HCT116 (cell line): ENCODE data around the gene RABEPK. TPM values are rescaled to one million over a fixed set of nuclear protein-coding genes. Genes with fewer than 3 reads are reported as not detected.
A peak's percentile ranks its signal among the peaks of the same experiment; 100 is the strongest.

Source experiments
- ATAC-seq: fragments of 200-7000 bp; cut with Tn5 transposase; 2 replicates; pipeline ENCODE4 v1.9.1; 2020; ENCODE audit warnings: mild to moderate bottlenecking, moderate library complexity
- BruUV-seq: library from RNA; stranded (reverse); fragments of 400-500 nt; replicated peaks from 2 replicates; lab custom pipeline; 2021; lab: Mats Ljungman, UMichigan
- CTCF ChIA-PET: fragments of 300-600 bp; sonication (Branson Sonifier 250); formaldehyde crosslinking; loops from one replicate; lab custom pipeline; 2021; ENCODE audit warnings: antibody characterized with exemption; lab: Charles Lee
- POLR2A ChIA-PET: fragments of 300-600, 350-600 bp; sonication (Branson Sonifier 250); formaldehyde crosslinking; loops from one replicate; lab custom pipeline; 2021; ENCODE audit warnings: antibody characterized with exemption; lab: Charles Lee
- RAD21 ChIA-PET, 2 experiments: fragments of 300-600 bp; sonication (Branson Sonifier 250); formaldehyde crosslinking; loops; one replicate each; lab custom pipeline; 2023; ENCODE audit warnings: low total read pairs in 2 of 2; ENCODE audit not compliant: uncharacterized antibody in 2 of 2, unreplicated experiment in 2 of 2, low non-redundant PET in 1 of 2; lab: Charles Lee
- DNase-seq: peaks from one replicate; pipeline ENCODE4 v3.0.0-alpha.2; 2010; ENCODE audit warnings: low read depth, low spot score
- H2AFZ ChIP-seq: fragments of 200-600 bp; shearing (Covaris generic), sonication (generic); 2 replicates; pipeline ENCODE4 v1.6.1; 2017; ENCODE audit warnings: low read depth, mixed run types, mixed read lengths, antibody characterized with exemption, low read length; ENCODE audit not compliant: poor library complexity, severe bottlenecking
- H3K27ac ChIP-seq: 2 replicates; pipeline ENCODE4 v1.5.1; 2012; ENCODE audit warnings: low read depth, low read length
- H3K27me3 ChIP-seq: fragments of 200-600 bp; sonication (generic); 2 replicates; pipeline ENCODE4 v1.6.1; 2016; ENCODE audit warnings: mixed run types, low read length, mixed read lengths; ENCODE audit not compliant: insufficient read depth
- H3K36me3 ChIP-seq, 2 experiments: fragments of 200-500 bp in 1 of 2; fragments of 200-600 bp in 1 of 2; sonication (Bioruptor generic) in 1 of 2; sonication (generic) in 1 of 2; 2 replicates each; pipeline versions ENCODE4 v1.5.1 to v1.6.1; 2014 to 2016; ENCODE audit warnings: low read length in 2 of 2, inconsistent platforms in 1 of 2, mixed read lengths in 1 of 2, mixed run types in 1 of 2; ENCODE audit not compliant: insufficient read depth in 2 of 2, control insufficient read depth in 1 of 2
- H3K4me1 ChIP-seq, 2 experiments: fragments of 200-600 bp in 1 of 2; sonication (generic) in 1 of 2; 2 replicates each; pipeline versions ENCODE4 v1.5.1 to v1.6.1; 2012 to 2017; ENCODE audit warnings: low read length in 2 of 2, inconsistent platforms in 1 of 2, mild to moderate bottlenecking in 1 of 2, mixed read lengths in 1 of 2, mixed run types in 1 of 2, moderate library complexity in 1 of 2; ENCODE audit not compliant: insufficient read depth in 2 of 2, control insufficient read depth in 1 of 2
- H3K4me2 ChIP-seq: fragments of 200-600 bp; sonication (generic); 2 replicates; pipeline ENCODE4 v1.6.1; 2017; ENCODE audit warnings: mixed run types, low read length, mixed read lengths
- H3K4me3 ChIP-seq, 2 experiments: fragments of 200-600 bp in 1 of 2; sonication (generic) in 1 of 2; replicated peaks in 1 of 2; 2 replicates each; pipeline ENCODE4 v1.5.1; 2011 to 2016; ENCODE audit warnings: low read length in 2 of 2, control low read depth in 1 of 2, low read depth in 1 of 2, mild to moderate bottlenecking in 1 of 2, mixed read lengths in 1 of 2, mixed run types in 1 of 2
- H3K79me2 ChIP-seq: fragments of 200-600 bp; sonication (generic); 2 replicates; pipeline ENCODE4 v1.6.1; 2017; ENCODE audit warnings: mild to moderate bottlenecking, mixed run types, low read length, moderate library complexity, mixed read lengths; ENCODE audit not compliant: insufficient read depth
- H3K9ac ChIP-seq: fragments of 200-600 bp; sonication (generic); 2 replicates; pipeline ENCODE4 v1.6.1; 2016; ENCODE audit warnings: low read length, mixed read lengths
- H3K9me2 ChIP-seq: fragments of 200-600 bp; sonication (generic), shearing (Covaris generic); 2 replicates; pipeline ENCODE4 v1.6.1; 2017; ENCODE audit warnings: mixed run types, mild to moderate bottlenecking, moderate library complexity; ENCODE audit not compliant: insufficient read depth
- H3K9me3 ChIP-seq, 2 experiments: fragments of 200-500 bp in 1 of 2; fragments of 200-600 bp in 1 of 2; sonication (Bioruptor generic) in 1 of 2; sonication (generic) in 1 of 2; 2 replicates each; pipeline ENCODE4 v1.6.1; 2014 to 2017; ENCODE audit warnings: low read length in 2 of 2, mixed read lengths in 2 of 2, inconsistent platforms in 1 of 2, low read depth in 1 of 2, mild to moderate bottlenecking in 1 of 2, mixed run types in 1 of 2, moderate library complexity in 1 of 2; ENCODE audit not compliant: control insufficient read depth in 1 of 2, insufficient read depth in 1 of 2
- H4K20me1 ChIP-seq: fragments of 200-600 bp; sonication (generic), shearing (Covaris generic); 2 replicates; pipeline ENCODE4 v1.6.1; 2017; ENCODE audit warnings: mixed run types, mild to moderate bottlenecking, moderate library complexity; ENCODE audit not compliant: insufficient read depth
- CBX3 ChIP-seq: IDR thresholded peaks from 2 replicates; pipeline ENCODE4 v1.6.1; 2012; ENCODE audit warnings: low read depth
- CEBPB ChIP-seq: IDR thresholded peaks from 2 replicates; pipeline ENCODE4 v1.6.1; 2012; ENCODE audit warnings: low read depth
- ELF1 ChIP-seq: IDR thresholded peaks from 2 replicates; pipeline ENCODE4 v1.6.1; 2012; ENCODE audit warnings: low read depth, borderline replicate concordance
- EZH2 ChIP-seq: fragments of 200-600 bp; sonication (generic); IDR thresholded peaks from 2 replicates; pipeline ENCODE4 v1.6.1; 2017; ENCODE audit warnings: antibody characterized with exemption, mixed run types
- EZH2phosphoT487 ChIP-seq: fragments of 200-600 bp; IDR thresholded peaks from 2 replicates; pipeline ENCODE4 v1.6.1; 2018; ENCODE audit warnings: antibody characterized with exemption, borderline replicate concordance
- FOSL1 ChIP-seq: IDR thresholded peaks from 2 replicates; pipeline ENCODE4 v1.6.1; 2012; ENCODE audit warnings: low read depth
- JUND ChIP-seq: IDR thresholded peaks from 2 replicates; pipeline ENCODE4 v1.6.1; 2012
- MAX ChIP-seq: IDR thresholded peaks from 2 replicates; pipeline ENCODE4 v1.6.1; 2012
- POLR2A ChIP-seq: IDR thresholded peaks from 2 replicates; pipeline ENCODE4 v1.7.0; 2011; ENCODE audit warnings: borderline replicate concordance; ENCODE audit not compliant: insufficient read depth, insufficient read length; ENCODE audit errors: extremely low read depth
- SP1 ChIP-seq: IDR thresholded peaks from 2 replicates; pipeline ENCODE4 v1.6.1; 2012; ENCODE audit warnings: low read depth
- ZFX ChIP-seq: fragments of 450-650 bp; IDR thresholded peaks from 2 replicates; pipeline ENCODE4 v1.6.1; 2017
- ZNF274 ChIP-seq: fragments of 200-500 bp; sonication (Bioruptor generic); IDR thresholded peaks from 2 replicates; pipeline ENCODE4 v1.6.1; 2014; ENCODE audit warnings: mild to moderate bottlenecking, low read depth, low read length, inconsistent platforms
- intact Hi-C: fragments of 100-400 bp; cut with micrococcal nuclease; formaldehyde crosslinking; loops from 2 replicates; pipeline ENCODE4 v1.10.0; 2022
- total RNA-seq: library from RNA; stranded (reverse); gene quantifications from one replicate; pipeline ENCODE4 v1.2.1, GENCODE V29; 2021; ENCODE audit not compliant: unreplicated experiment

RABEPK gene
- total RNA-seq, 1 experiment from 2014 or later, result 48.3 TPM

GRCh38 chr9:125238915-125239446 is 38.6 kb downstream of the RABEPK start:
- ChIA-PET CTCF (no interaction called here), POLR2A (no interaction called here), RAD21 (no interaction called here)
- peaks cover 44% of the 10 kb centered on the region for H4K20me1 ChIP-seq
- peaks cover 48 to 54% of the 10 kb centered on the region in 2 experiments for H3K36me3 ChIP-seq
- H3K9ac ChIP-seq, result no peak overlapping the region
- H2AFZ ChIP-seq, result no peak overlapping the region
- peaks cover 73% of the 10 kb centered on the region for H3K79me2 ChIP-seq
- H3K27ac ChIP-seq, result no peak overlapping the region
- intact Hi-C loops, result no loop called here
- ATAC-seq (no peak), DNase-seq (no peak)
- H3K9me2 ChIP-seq, result no peaks in the 10 kb centered on the region
- no TSS peak for BruUV-seq
- no peaks in the 10 kb centered on the region for H3K27me3 ChIP-seq
- no peak for TF ChIP-seq MAX
- TF ChIP-seq ZFX, result no peak
- no peak for TF ChIP-seq JUND
- TF ChIP-seq CEBPB, result no peak
- TF ChIP-seq ELF1, result no peak
- TF ChIP-seq CBX3, result no peak
- TF ChIP-seq ZNF274, result no peak
- TF ChIP-seq POLR2A, result no peak
- TF ChIP-seq EZH2phosphoT487, result no peak
- no peak for TF ChIP-seq SP1
- TF ChIP-seq EZH2, result no peak
- no peak for TF ChIP-seq FOSL1
- peaks cover 17 to 25% of the 10 kb centered on the region in 2 experiments for H3K4me1 ChIP-seq
- peak overlapping the region; percentile 86; the same call in 1 of the 2 replicates for H3K4me2 ChIP-seq
- no peak overlapping the region for H3K4me3 ChIP-seq
- no peaks in the 10 kb centered on the region for H3K9me3 ChIP-seq
